OCI-LY1 (cell line): Measurements from ENCODE around the gene FARSA.
"Not testable (repeated sequence)": the region's sequence is repeated elsewhere in the genome, so short reads cannot be mapped to it uniquely, and the experiment has no call there.

ENCODE experiments used
- H2AFZ ChIP-seq: fragments of 200-600 bp; sonication (generic), shearing (Covaris generic); 2 replicates; pipeline ENCODE4 v1.6.0; 2014; ENCODE audit warnings: antibody characterized with exemption, mild to moderate bottlenecking, low read length
- H3F3A ChIP-seq: fragments of 200-600 bp; sonication (generic), shearing (Covaris generic); 2 replicates; pipeline ENCODE4 v1.6.0; 2014; ENCODE audit warnings: mild to moderate bottlenecking, antibody characterized with exemption, low read length, moderate library complexity; ENCODE audit not compliant: insufficient read depth
- H3K27ac ChIP-seq: fragments of 200-600 bp; sonication (generic); 2 replicates; pipeline ENCODE4 v1.5.1; 2014; ENCODE audit warnings: low read length, mixed run types, mild to moderate bottlenecking, low read depth; ENCODE audit not compliant: poor library complexity, severe bottlenecking
- H3K27me3 ChIP-seq: fragments of 200-600 bp; sonication (generic); 2 replicates; pipeline ENCODE4 v1.6.0; 2014; ENCODE audit warnings: antibody characterized with exemption, mild to moderate bottlenecking, low read length, moderate library complexity; ENCODE audit not compliant: insufficient read depth
- H3K36me3 ChIP-seq: fragments of 200-600 bp; sonication (generic); 2 replicates; pipeline ENCODE4 v1.6.1; 2014; ENCODE audit warnings: mild to moderate bottlenecking, antibody characterized with exemption, low read length, moderate library complexity, mixed read lengths; ENCODE audit not compliant: insufficient read depth
- H3K4me1 ChIP-seq: fragments of 200-600 bp; sonication (generic); 2 replicates; pipeline ENCODE4 v1.5.1; 2014; ENCODE audit warnings: mild to moderate bottlenecking, low read length, moderate library complexity; ENCODE audit not compliant: insufficient read depth, severe bottlenecking
- H3K4me2 ChIP-seq: fragments of 200-600 bp; sonication (generic), shearing (Covaris generic); 2 replicates; pipeline ENCODE4 v1.6.1; 2014; ENCODE audit warnings: low read length
- H3K4me3 ChIP-seq: fragments of 200-600 bp; sonication (generic); 2 replicates; pipeline ENCODE4 v1.5.1; 2014; ENCODE audit warnings: low read length, low read depth, mild to moderate bottlenecking, mixed read lengths; ENCODE audit not compliant: poor library complexity, severe bottlenecking
- H3K79me2 ChIP-seq: fragments of 200-600 bp; shearing (Covaris generic); 2 replicates; pipeline ENCODE4 v1.6.1; 2016; ENCODE audit warnings: mixed run types, low read length, mixed read lengths; ENCODE audit not compliant: insufficient read depth
- H3K9ac ChIP-seq: fragments of 200-600 bp; sonication (generic), shearing (Covaris generic); 2 replicates; pipeline ENCODE4 v1.6.1; 2014; ENCODE audit warnings: mild to moderate bottlenecking, low read length, mixed read lengths
- H3K9me2 ChIP-seq: fragments of 200-600 bp; sonication (generic), shearing (Covaris generic); 2 replicates; pipeline ENCODE4 v1.6.1; 2014; ENCODE audit warnings: low read depth, mild to moderate bottlenecking, low read length, mixed read lengths
- H3K9me3 ChIP-seq: fragments of 200-600 bp; shearing (Covaris generic); 2 replicates; pipeline ENCODE4 v1.6.1; 2014; ENCODE audit warnings: low read length, mixed read lengths
- H4K20me1 ChIP-seq: fragments of 200-600 bp; sonication (generic), shearing (Covaris generic); 2 replicates; pipeline ENCODE4 v1.6.0; 2016; ENCODE audit warnings: mild to moderate bottlenecking, low read length; ENCODE audit not compliant: insufficient read depth
- EZH2 ChIP-seq: fragments of 200-600 bp; sonication (generic), shearing (Covaris generic); IDR thresholded peaks from 2 replicates; pipeline ENCODE4 v1.8.0; 2017; ENCODE audit warnings: borderline replicate concordance, mixed run types, mild to moderate bottlenecking, antibody characterized with exemption, low read length, moderate library complexity, mixed read lengths
- TF ChIP-seq, protein P1 (sequence below): fragments of 200-600 bp; sonication (generic), shearing (Covaris generic); IDR thresholded peaks from 2 replicates; pipeline ENCODE4 v1.5.1; 2017; ENCODE audit warnings: mild to moderate bottlenecking, antibody characterized with exemption, low read length, moderate library complexity, mixed read lengths

The FARSA gene

DNA sequence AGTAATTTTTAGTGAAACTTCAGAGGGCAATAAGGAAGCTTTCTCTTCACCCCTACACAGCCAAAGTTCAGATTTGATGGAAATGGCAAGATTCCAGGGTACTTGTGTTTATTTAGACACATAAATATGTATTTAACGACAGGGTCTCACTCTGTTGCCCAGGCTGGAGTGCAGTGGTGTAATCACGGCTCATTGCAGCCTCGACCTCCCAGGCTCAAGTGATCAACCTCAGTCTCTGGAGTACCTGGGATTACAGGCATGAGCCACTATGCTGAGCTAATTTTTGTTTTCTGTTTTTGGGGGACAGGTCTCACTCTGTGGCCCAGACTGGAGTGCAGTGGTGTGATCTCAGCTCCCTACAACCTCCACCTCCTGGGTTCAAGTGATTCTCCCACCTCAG, 12.5 kb downstream of the FARSA start:
- Histone ChIP-seq H3K79me2 (no peaks in the 10 kb centered on the region), H3K27ac (peak overlapping the region; percentile 49), H3K4me2 (no peak overlapping the region), H3K36me3 (peaks cover 41% of the 10 kb centered on the region), H3K9me3 (no peaks in the 10 kb centered on the region), H3K9me2 (no peaks in the 10 kb centered on the region), H2AFZ (no peak overlapping the region), H3F3A (peaks cover 9% of the 10 kb centered on the region), H3K9ac (no peak overlapping the region), H3K4me1 (peaks cover 11% of the 10 kb centered on the region), H4K20me1 (no peaks in the 10 kb centered on the region), H3K4me3 (no peak overlapping the region), H3K27me3 (no peaks in the 10 kb centered on the region)
- no peak for TF ChIP-seq EZH2
- TF ChIP-seq, protein P1, sequence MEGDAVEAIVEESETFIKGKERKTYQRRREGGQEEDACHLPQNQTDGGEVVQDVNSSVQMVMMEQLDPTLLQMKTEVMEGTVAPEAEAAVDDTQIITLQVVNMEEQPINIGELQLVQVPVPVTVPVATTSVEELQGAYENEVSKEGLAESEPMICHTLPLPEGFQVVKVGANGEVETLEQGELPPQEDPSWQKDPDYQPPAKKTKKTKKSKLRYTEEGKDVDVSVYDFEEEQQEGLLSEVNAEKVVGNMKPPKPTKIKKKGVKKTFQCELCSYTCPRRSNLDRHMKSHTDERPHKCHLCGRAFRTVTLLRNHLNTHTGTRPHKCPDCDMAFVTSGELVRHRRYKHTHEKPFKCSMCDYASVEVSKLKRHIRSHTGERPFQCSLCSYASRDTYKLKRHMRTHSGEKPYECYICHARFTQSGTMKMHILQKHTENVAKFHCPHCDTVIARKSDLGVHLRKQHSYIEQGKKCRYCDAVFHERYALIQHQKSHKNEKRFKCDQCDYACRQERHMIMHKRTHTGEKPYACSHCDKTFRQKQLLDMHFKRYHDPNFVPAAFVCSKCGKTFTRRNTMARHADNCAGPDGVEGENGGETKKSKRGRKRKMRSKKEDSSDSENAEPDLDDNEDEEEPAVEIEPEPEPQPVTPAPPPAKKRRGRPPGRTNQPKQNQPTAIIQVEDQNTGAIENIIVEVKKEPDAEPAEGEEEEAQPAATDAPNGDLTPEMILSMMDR: no peak

DNA sequence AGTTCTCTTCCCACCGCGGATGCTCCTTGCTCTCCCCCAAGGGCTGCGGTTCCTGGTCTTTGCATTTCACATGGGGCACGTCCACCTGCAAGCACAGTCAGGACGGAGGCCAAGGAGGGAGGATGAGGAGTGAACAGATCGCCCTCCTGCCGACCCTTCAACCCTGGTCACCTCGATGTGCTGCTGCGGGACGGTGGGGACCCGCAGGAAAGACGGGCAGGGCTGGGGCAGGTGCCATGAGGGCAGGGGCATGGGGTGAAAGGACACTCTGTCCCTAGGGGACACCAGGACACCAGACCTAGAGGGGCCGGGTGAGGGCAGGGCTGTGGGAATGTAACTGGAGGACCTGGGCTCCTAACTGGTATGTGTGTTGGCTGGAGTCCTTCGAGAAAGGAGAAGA, 15.3 kb downstream of the FARSA start:
- H3K36me3 ChIP-seq: peaks cover 13% of the 10 kb centered on the region
- H3K27ac ChIP-seq: no peak overlapping the region
- no peaks in the 10 kb centered on the region for H3K79me2 ChIP-seq
- H3K9me2 ChIP-seq: no peaks in the 10 kb centered on the region
- no peak overlapping the region for H2AFZ ChIP-seq
- H3K4me1 ChIP-seq: peaks cover 24% of the 10 kb centered on the region
- TF ChIP-seq EZH2: no peak
- TF ChIP-seq, protein P1: no peak
- no peaks in the 10 kb centered on the region for H4K20me1 ChIP-seq
- no peaks in the 10 kb centered on the region for H3K9me3 ChIP-seq
- no peak overlapping the region for H3K9ac ChIP-seq
- H3K4me3 ChIP-seq: no peak overlapping the region
- H3F3A ChIP-seq: peaks cover 9% of the 10 kb centered on the region
- H3K4me2 ChIP-seq: no peak overlapping the region
- no peaks in the 10 kb centered on the region for H3K27me3 ChIP-seq

DNA sequence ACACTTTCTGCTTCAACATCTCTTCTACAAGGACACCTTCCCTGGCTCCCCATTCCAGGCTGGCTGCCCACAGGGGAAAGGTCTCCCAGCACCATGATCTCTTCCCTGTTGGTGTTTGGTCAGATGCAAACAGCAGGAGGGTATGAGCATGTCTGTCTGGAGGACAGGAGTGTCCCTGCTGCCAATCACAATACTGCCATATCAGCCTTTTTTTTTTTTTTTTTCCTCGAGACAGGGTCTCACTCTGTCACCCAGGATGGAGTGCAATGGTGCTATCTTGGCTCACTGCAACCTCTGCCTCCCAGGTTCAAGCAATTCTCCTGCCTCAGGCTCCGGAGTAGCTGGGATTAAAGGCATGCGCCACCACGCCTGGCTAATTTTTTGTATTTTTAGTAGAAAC, 17.7 kb downstream of the FARSA start:
- not testable (repeated sequence) for H3K9me3 ChIP-seq, H3K4me2 ChIP-seq, H3K36me3 ChIP-seq, H3K27ac ChIP-seq, H3K4me3 ChIP-seq, H3K9ac ChIP-seq, H3K79me2 ChIP-seq, H3F3A ChIP-seq, H4K20me1 ChIP-seq, H3K27me3 ChIP-seq, H3K9me2 ChIP-seq, H2AFZ ChIP-seq
- peaks cover 28% of the 10 kb centered on the region for H3K4me1 ChIP-seq

DNA sequence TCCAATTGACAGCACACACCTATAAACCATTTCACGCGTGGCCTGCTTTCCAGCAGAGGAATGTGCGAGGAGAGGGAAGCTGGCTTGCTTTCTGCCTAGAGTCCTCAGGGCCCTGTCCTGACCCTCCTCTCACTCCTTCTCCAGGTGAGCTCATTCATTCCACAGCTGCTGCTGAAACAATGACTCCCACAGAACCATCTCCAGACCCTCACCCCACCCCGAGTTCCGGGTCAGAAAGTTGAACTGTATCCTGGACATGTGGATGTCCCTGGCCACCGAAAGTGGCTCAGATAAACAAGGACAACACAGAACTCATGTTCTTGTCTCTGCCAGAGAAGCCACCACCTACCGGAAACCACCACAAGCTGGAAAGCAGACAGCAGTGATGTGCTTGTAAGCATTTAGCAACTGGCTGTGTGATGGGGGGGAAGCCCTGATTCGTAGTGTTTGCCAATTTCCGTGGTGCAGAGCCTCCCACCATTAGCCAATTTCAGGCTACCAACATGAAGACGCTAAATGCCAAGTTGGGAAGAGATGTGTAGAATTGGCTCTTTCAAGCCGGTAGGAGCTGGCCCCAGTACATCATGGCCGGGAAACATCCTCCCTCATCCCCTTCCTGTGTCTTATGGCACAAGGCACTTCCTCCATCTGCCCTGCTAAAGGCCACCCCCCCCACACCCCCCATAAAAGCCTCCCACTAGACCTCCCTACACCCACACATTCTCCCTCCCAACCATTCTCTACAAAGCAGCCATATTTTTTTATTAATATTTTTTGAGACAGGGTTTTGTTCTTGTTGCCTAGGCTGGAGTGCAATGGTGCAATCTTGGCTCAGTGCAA, 19.4 kb downstream of the FARSA start:
- Histone ChIP-seq H3K9ac (peak overlapping the region; percentile 26; the same call in 1 of the 2 replicates), H3K27ac (peak overlapping the region; percentile 53), H3K9me2 (no peaks in the 10 kb centered on the region), H3K9me3 (no peaks in the 10 kb centered on the region), H3F3A (no peaks in the 10 kb centered on the region), H3K4me2 (peak overlapping the region; percentile 27; the same call in 1 of the 2 replicates), H2AFZ (peak overlapping the region; percentile 58; the same call in 1 of the 2 replicates), H3K36me3 (no peaks in the 10 kb centered on the region), H3K4me1 (peaks cover 24% of the 10 kb centered on the region), H3K4me3 (no peak overlapping the region), H3K27me3 (no peaks in the 10 kb centered on the region), H3K79me2 (no peaks in the 10 kb centered on the region), H4K20me1 (no peaks in the 10 kb centered on the region)
- TF ChIP-seq, protein P1: no peak
- no peak for TF ChIP-seq EZH2
